ENCODE results near the gene AHI1. TPM values are rescaled to one million over a fixed set of nuclear protein-coding genes. Genes with fewer than 3 reads are reported as not detected.

AHI1 gene
- polyA plus RNA-seq, 3 donors, result 45.4 to 83.3 (median 66.3) TPM

DNA sequence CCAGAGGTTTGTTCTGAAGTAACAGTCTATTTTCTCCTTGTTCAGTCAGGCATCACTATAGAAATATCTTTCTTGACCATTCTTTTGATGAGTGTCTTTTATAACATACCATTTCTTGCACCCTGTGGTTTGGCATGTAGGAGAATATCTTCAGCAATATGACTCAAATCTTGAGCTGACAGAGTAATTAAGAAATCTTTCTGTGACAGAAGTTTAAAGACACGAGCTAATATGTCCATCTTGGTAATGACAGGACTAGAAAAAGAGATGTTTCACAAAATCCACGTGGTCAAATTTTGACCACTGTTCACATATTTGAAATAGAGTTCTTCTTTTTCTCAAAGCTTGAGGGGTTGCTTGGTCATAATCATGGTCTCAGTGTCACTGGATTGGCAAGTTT is 166.5 kb downstream of the AHI1 start:
- no peak for DNase-seq

DNA sequence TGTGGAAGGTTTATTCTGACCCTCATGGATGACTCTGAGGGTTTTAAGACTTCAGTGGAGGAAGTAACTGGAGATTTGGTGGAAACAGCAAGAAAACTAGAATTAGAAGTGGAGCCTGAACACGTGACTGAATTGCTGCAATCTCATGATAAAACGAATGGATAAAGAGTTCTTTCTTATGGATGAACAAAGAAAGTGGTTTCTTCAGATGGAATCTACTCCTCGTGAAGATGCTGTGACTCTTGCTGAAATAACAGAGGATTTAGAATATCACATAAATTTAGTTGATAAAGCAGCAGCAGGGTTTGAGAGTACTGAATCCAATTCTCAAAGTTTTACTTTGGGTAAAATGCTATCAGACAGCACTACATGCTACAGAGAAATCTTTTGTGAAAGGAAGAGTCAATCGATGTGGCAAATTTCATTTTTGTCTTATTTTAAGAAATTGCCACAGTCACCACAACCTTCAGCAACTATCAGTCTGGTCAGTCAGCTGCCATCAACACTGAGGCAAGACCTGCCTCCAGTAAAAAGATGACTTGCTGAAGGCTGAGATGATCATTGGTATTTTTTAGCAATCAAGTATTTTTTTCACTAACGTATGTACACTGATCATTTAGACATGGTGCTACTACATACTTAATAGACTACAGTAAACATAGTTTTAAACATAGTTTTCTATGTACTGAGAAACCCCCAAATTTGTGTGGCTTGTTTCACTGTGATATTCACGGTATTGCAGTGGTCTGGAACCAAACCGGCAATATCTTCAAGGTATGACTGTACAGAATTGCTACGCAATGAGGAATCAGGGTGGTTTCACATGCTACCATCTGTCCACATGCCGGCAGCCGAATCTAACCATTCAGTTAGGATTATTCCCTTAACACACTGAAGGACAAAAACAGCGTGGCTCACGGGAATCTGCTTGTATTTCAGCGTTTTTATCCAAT is 167.4 kb downstream of the AHI1 start:
- no peak for DNase-seq

DNA sequence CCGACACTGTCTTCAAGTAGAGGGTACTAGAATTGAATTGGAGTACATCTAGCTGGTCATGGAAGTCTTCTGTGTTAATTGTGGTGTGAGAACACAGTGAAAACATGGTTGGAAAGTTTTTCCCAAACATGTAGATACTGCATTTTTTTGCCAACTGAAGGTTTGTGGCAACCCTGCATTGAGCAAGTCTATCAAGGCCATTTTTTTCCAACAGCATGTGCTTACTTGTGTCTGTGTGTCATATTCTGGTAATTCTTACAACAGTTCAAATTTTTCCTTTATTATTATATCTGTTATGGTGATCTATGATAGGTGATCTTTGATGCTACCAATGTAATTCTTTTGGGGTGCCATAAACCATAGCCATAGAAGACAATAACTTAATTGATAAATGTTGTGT is 169.4 kb downstream of the AHI1 start:
- DNase-seq, result no peak

DNA sequence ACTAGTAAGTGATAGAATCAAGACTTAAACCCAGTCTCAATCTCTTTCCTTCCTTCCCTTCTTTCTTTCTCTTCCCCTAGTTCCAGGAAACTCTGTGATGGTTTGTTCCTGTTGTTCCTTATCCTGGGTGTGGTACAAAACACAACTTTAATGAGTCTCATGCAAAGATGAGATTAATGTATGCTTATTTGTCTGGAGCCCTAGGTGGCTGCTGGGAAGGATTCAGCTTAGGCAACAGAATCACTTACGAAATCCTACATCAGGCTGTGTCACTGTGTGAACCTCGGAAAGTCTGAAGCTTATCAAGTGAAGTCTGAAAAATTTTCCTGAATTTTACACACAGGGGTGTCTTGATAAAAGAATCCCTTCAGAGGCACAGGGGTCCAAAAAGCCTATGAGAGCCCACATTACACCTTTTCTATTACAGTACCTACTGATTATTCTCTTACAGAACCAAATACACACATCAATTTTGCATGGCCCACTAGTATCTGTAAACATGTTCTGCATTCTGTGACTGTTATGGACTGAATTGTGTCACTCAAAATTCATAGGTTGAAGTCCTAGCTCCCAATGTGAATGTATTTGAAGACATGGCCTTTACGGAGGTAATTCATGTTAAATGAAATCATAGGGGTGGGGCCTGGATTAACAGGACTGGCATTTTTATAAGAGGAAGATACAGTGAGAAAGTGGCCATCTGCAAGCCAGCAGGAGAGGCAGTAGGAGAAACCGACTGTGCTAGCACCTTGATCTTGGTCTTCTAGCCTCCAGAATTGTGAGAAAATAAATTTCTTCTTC is 171.7 kb downstream of the AHI1 start:
- DNase-seq, result no peak

DNA sequence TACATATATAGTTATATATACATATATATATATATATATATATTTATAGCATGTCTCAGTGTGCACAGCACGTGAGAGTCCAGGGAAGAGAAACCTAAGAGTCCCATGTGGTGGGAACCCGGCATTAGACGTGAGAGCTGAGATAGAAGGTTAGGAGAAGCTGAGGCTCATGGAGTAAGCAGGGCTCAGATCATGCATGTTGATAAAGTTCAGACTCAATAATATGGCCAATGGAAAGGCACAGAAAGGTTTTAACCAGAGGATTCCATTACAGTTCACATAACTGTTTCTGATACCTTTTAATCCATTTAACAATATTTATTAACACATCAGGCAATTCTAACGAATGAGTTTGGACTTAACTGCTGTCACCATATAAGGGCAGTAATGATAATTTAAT is 173.0 kb downstream of the AHI1 start:
- no peak for DNase-seq

DNA sequence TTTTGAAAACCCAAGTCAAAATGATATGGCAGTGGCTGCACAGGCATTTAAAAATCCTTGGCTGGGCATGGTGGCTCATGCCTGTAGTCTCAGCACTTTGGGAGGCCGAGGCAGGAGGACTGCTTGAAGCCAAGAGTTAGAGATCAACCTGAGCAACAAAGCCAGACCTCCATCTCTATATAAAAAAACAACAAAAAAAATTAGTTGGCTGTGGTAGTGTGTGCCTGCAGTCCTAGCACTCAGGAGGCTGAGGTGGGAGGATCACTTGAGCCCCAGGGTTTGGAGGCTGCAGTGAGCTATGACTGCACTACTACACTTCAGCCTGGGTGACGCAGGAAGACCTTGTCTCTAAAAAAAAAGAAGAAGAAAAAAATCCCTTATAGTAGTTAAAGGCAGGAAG is 173.6 kb downstream of the AHI1 start:
- no peak for DNase-seq

DNA sequence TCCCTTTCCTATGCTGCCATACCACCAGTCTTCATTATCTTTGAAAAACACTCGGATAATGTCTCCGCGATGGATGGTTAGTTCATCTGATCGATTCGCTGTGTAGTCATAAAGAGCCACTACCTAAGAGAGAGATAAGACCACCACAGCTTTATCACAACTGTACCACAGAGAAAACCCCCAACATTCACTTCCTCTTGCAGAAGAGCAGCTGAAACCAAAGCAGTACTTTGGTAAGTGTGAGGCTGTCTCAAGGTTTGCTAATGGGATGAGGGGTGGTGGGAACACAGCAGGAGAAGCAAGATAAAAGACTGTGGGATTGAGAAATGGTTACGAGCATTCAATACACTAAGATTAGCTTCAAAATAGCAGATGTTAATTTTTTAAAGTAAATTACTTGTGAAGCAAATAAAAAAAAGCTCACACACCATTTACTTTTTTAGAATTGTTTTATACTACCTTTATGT is 174.3 kb downstream of the AHI1 start:
- DNase-seq, result no peak

DNA sequence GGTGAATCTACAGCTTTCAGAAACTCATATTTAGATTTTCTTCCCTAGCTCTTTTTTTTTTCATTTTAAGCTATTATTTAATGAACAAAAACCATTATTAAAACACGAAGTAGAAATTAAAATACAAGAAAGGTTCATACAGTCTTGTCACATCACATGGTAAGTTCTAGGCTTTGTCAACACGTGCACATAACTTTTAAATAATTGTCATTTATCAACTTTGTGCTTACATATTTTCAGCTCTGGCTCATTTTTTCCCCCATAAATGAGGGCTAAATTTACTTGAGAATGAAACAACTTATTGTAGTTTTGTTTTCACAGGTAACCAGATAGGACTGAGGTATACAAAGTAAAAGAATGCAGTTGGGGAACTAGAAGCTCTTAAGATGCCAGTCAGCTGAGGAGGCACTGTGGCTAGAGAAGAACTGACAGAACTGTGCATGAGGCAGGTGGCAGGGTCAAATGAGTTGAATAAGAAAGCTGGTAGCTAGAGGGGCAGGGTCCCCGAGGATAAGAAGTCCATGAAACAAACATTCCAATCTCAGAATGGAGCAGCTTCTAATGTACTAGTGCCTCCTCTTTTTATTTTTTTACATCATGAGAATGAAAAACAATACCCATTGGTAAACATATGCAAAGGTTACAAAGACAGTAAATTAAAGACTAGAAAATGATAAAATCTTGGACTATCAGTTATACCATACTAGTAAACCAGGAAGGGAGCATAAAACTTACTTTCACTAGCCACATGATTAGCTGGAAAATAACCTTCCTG is 174.9 kb downstream of the AHI1 start:
- no peak for DNase-seq

DNA sequence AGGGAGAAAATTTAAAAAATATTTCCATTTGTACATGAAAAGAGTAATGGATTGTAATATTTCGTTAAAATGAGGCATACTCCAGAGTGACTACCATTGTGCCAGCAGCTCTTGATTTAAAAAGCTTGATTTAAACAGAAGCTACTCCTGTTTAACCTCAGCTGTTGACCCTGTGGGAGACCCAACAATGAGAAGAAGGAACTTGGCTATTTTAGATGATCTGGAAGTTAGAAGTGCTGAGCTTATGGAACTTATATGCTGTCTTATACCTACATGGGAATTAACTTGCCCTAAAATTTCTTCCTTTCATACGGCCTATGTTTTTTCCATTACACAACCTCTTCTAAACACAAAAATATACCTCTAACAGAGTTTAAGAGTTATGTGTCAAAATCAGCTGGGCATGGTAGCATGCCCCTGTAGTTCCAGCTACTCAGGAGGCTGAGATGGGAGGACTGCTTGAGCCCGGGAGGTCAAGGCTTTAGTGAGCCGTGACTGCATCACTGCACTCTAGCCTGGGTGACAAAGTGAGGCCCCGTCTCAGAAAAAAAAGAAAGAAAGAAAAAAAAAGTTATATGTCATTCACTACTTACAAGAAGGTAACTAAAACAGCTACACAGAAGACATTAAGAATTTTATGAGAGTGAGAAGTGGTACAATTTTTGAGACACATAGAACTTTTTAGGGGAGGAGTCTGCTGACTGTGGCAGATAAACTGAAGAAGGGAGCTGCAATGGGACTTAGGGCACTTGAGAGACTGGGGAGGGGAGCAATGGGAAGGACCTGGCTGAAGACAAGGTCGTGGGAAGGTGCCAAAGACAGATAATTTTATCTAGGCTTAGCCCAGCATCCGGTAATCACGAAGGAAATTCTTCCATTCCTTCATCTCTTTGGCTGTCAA is 176.6 kb downstream of the AHI1 start:
- no peak for DNase-seq

DNA sequence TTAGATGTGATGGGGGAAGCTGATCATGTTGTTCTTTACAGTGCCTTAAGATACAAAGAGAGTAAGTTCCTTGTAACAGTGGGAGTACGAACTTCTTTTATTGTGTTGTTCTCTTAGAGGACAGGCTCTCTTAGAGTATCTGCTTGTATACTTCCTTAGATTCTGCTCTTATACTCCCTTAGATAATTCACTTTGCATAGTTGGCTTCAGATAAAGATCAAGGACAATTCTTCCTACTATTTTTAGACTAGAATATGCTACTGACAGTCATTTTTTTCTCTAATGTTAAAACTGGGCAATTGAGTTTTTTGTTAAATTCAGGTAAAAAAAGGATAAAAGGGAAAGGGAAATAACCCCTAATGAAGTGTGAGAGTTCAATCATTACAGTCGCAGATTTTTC is 177.7 kb downstream of the AHI1 start:
- DNase-seq, result no peak

DNA sequence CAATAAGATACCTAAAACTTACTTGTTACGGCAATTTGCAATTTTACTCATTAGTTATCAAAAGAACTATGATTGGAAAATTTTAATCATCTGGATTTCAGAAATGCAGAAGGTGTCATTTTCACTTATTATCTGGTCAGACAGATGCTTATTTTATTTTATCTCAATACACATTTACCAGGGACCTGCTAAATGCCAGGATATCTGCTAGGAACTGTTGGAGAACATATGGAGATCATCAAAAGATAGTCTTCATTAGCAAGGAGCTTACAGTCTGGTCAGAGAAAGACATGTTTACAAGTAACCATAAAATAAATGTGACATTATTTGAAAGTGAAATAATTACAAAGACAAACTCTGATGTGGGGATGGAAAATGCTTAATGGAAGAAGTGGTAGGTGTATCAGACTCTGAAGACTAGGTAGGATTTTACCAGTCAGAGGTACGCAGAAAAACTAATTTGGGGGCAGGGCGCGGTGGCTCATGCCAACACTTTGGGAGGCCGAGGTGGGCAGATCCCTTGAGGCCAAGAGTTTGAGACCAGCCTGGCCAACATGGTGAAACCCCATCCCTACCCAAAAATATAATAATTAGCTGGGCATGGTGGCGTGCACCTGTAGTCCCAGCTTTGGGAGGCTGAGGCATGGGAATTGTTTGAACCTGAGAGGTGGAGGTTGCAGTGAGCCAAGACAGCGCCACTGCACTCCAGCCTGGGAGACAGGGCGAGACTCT is 178.6 kb downstream of the AHI1 start:
- no peak for DNase-seq

DNA sequence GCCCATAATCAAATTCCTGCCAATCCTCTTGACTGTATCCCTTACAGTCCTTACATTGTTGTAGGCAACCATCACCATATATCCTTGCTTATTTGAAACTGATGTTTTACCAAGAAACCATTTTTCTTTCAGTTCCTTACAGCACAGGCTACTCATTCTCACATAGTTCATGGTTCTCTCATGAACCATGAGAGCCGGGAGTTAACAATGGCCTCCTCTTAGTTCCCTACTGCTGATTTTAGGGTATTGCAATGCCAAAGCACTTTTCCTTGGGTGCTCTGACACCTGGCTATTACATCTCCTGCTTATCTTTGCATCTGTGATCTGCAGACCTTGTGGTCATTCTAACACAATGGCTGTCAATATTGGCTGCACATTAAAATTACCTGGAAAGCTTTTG is 183.0 kb downstream of the AHI1 start:
- no peak for DNase-seq

DNA sequence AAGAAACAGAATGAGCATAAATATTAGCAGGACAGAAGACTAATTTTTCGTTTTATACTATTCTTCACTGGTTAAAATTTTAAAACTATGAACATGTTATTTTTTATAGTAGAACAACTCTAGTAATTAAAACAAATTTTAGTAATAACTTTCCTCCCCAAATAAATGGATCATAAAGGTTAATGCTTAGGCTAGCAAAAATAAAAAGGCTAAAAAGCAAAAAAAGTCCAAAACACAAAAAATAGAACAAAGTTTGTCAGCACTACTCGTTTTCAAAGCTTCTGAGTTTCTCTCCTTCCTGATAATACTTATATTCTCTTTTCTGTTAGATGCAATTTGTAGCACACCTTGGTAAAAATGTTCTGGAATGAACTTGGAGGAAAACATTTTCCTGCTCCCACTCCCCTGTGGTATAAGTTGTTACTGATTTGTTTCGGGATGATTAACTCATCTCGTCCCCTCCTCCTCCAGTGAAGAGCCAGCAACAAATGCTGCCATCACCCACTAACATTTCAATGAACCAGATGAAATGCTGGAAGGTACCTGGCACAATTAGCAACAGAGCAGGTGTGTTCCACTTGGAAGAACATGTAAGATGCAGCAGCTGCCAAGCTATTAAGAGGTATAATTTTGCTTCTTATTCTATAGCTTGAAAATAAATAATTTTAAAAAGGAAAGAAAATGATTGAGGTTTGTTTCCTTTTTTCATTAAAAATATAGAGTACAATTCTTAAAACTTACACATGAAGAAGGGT is 185.9 kb downstream of the AHI1 start:
- no peak for DNase-seq

DNA sequence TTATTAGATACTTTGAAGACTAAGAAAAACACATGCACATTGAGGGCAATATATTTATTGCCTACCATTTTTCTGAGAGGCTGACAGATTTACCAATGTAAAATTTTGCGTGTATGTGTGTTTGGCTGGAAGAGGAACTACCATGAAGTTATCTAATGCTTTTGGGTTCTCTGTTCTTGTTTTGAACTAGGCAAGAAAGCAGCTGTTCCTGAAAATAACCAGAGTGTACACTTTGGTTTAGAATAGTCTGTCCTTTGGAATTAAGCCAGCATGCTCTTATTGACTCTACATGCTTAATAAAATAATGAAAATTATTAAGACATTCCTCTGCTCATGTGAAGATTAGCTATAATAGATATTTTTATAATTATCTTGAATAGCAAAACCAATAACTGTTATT is 187.2 kb downstream of the AHI1 start:
- no peak for DNase-seq

DNA sequence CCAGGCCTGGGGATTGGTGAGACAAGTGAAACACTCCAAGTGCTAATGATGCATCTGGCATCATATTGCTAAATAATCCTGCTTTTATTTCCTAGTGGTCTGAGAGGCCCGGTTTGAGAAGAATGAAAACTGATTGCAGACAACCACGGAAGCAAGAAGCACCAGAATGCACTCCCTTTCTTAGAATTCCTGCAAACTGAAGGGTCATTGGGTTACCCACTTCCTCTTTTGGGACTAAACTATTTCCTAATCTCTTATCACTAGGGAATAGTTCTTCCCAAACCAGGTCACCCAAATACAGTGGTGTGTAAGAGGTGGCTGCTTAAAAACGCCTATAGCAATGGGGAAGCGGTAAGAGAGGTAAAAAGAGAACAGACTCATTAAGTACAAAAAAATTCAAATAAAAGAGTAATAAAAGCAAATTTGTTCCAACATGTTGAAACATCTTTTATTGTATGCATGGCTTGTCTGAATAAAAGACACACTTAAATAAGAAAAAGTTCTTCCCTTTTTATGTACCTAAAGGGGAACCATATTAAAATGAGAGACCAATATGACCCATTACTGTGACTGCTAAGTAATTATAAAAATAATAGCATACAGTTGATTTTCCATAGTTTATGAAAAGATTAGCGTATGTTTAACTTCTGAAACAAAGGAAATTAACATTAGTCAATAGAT is 190.7 kb downstream of the AHI1 start:
- no peak for DNase-seq

DNA sequence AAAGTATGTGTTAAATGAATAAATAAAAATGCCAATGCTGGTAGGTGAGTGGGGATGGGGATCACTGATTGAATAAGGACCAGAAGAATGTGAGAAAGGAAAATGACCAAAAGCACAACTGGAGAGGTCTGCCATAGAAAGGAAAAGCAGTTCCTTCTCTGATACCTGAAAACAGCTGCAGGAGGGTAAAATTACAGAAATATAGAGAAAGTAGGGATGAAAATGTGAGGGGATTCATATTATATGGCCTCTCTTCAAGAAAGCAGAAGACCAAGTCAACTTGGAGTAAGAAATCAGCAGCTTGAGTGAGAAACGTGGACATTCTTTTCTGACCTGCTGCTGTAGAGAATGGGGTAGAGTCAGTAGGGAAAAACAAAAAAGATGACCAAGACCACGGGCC is 191.4 kb downstream of the AHI1 start:
- no peak for DNase-seq

DNA sequence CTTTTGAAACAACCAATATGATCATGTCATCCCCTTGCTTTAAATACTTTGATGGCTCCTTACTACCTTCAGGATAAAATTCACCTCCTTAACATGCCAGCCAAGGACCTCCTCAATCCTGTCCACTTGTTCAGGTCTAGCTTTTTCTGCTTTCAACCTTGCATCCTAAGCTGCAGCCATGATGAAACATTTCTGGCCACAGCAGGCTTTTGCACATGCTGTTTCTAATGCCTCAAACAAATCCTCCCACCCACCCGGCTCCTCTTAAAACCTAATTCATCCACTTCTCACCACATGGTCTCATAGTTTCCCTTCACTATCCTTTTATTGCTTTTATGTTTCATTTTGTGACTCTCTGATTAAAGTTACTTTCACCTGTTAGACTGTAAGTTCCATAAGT is 191.9 kb downstream of the AHI1 start:
- no peak for DNase-seq

DNA sequence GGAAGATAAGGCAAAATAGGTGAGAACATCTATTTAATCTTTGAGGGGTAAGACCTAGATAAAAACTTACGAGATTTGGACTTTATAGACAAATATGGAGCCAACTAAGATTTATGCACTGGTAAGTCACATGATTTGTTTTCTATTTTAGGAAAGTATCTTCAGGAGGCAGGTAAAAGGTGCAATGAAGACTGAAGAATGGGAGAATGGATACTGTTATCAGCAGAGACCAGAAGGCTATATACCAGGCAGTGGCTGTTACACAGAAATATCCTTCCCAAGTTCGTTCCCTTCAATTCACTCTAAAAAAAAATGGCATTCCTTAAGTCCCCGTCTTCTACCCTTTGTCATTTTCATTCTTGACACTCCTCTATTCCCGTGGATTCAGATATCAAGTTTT is 192.7 kb downstream of the AHI1 start:
- no peak for DNase-seq

DNA sequence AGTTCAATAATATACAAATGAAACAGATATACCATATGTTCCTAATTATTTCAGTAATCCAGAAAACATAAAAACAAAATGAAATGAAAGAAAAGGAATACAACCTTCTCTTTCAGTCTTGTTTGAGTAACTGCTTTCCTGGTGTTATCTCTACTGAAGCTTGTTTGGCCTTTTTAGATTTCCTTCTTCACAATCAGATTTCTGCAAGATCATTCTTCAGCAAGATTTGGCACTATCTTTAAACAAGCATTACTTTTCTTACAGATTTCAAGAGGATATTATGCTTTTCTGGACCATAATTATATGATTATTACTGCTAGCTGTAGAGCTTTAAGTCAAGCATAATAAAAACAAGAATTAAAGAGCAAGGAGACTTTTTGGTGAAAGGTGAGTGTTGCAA is 196.2 kb downstream of the AHI1 start:
- no peak for DNase-seq

Measured in renal pelvis (tissue), 4 donors.